Neural progenitor cell (in vitro differentiated cells): ENCODE results near the gene PSMG1. TPM values are rescaled to one million over a fixed set of nuclear protein-coding genes. Genes with fewer than 3 reads are reported as not detected.

ENCODE experiments used
- DNase-seq: peaks from one replicate; pipeline ENCODE4 v3.0.0-alpha.2; 2016; ENCODE audit warnings: low spot score
- H2AFZ ChIP-seq: fragments of 200-600 bp; sonication (generic); replicated peaks from 2 replicates; pipeline ENCODE4 v1.6.1; 2016; ENCODE audit warnings: antibody characterized with exemption
- H3F3A ChIP-seq: fragments of 200-600 bp; sonication (generic); 2 replicates; pipeline ENCODE4 v1.6.1; 2016; ENCODE audit warnings: antibody characterized with exemption, low read depth
- H3K27ac ChIP-seq: fragments of 200-600 bp; sonication (generic); 2 replicates; pipeline ENCODE4 v1.5.1; 2016; ENCODE audit warnings: mild to moderate bottlenecking
- H3K27me3 ChIP-seq: fragments of 200-600 bp; sonication (generic); 2 replicates; pipeline ENCODE4 v1.6.1; 2016; ENCODE audit warnings: mild to moderate bottlenecking, moderate library complexity
- H3K36me3 ChIP-seq: fragments of 200-600 bp; sonication (generic); 2 replicates; pipeline ENCODE4 v1.5.1; 2016
- H3K4me1 ChIP-seq: fragments of 200-600 bp; sonication (generic); 2 replicates; pipeline ENCODE4 v1.6.1; 2016; ENCODE audit warnings: mixed run types
- H3K4me2 ChIP-seq: fragments of 200-600 bp; sonication (generic); 2 replicates; pipeline ENCODE4 v1.6.1; 2016
- H3K4me3 ChIP-seq: fragments of 200-600 bp; sonication (generic); 2 replicates; pipeline ENCODE4 v1.5.1; 2016
- H3K79me2 ChIP-seq: fragments of 200-600 bp; sonication (generic); 2 replicates; pipeline ENCODE4 v1.6.1; 2016; ENCODE audit warnings: low read depth
- H3K9ac ChIP-seq: fragments of 200-600 bp; sonication (generic); 2 replicates; pipeline ENCODE4 v1.6.1; 2016
- H3K9me3 ChIP-seq: fragments of 200-600 bp; sonication (generic); 2 replicates; pipeline ENCODE4 v1.5.1; 2016; ENCODE audit warnings: low read depth
- H4K20me1 ChIP-seq: fragments of 200-600 bp; sonication (generic); 2 replicates; pipeline ENCODE4 v1.6.1; 2016; ENCODE audit warnings: low read depth
- H3K27ac Mint-ChIP-seq: 3 replicates; pipeline ENCODE4 v1.8.0; 2021; ENCODE audit warnings: mixed read lengths
- H3K27me3 Mint-ChIP-seq: 2 replicates; pipeline ENCODE4 v1.8.0; 2022; ENCODE audit warnings: low read depth, mild to moderate bottlenecking, inconsistent platforms, moderate library complexity, mixed read lengths; ENCODE audit not compliant: insufficient read depth
- H3K36me3 Mint-ChIP-seq: 3 replicates; pipeline ENCODE4 v1.8.0; 2021; ENCODE audit warnings: mixed read lengths
- H3K4me1 Mint-ChIP-seq: 3 replicates; pipeline ENCODE4 v1.8.0; 2021; ENCODE audit warnings: mixed read lengths
- H3K4me3 Mint-ChIP-seq: 3 replicates; pipeline ENCODE4 v1.8.0; 2021; ENCODE audit warnings: mild to moderate bottlenecking, moderate library complexity, mixed read lengths
- H3K9me3 Mint-ChIP-seq: 3 replicates; pipeline ENCODE4 v1.8.0; 2020; ENCODE audit warnings: mixed read lengths
- CTCF ChIP-seq: fragments of 200-600 bp; sonication (generic); IDR thresholded peaks from 2 replicates; pipeline ENCODE4 v1.5.1; 2017; ENCODE audit warnings: antibody characterized with exemption, mild to moderate bottlenecking
- EZH2 ChIP-seq: fragments of 200-600 bp; sonication (generic); IDR thresholded peaks from 2 replicates; pipeline ENCODE4 v1.6.1; 2017; ENCODE audit warnings: antibody characterized with exemption, mild to moderate bottlenecking, moderate library complexity
- EZH2phosphoT487 ChIP-seq: fragments of 200-600 bp; sonication (generic); IDR thresholded peaks from 2 replicates; pipeline ENCODE4 v1.6.1; 2017; ENCODE audit warnings: antibody characterized with exemption
- total RNA-seq: library from RNA; depleted of rRNA; stranded (reverse); fragments of >200 nt; gene quantifications from 2 replicates; pipeline ENCODE4 v1.2.3, GENCODE V29; 2015; ENCODE audit warnings: low replicate concordance

The PSMG1 gene
- total RNA-seq, 1 donor from 2014 or later: 37.5 TPM

- Mint-ChIP-seq H3K9me3 (peaks cover 4% of the 10 kb centered on the region), H3K4me3 (no peak overlapping the region), H3K27ac (no peak overlapping the region), H3K27me3 (peaks cover 5% of the 10 kb centered on the region), H3K4me1 (no peaks in the 10 kb centered on the region), H3K36me3 (no peaks in the 10 kb centered on the region)
- TF ChIP-seq EZH2 (no peak), EZH2phosphoT487 (no peak), CTCF (no peak)
- no peak overlapping the region for H3K27ac ChIP-seq
- no peak overlapping the region for H3K4me2 ChIP-seq
- no peaks in the 10 kb centered on the region for H3F3A ChIP-seq
- H3K79me2 ChIP-seq: no peaks in the 10 kb centered on the region
- no peaks in the 10 kb centered on the region for H3K36me3 ChIP-seq
- no peak overlapping the region for H2AFZ ChIP-seq
- no peak overlapping the region for H3K9ac ChIP-seq
- no peaks in the 10 kb centered on the region for H3K27me3 ChIP-seq
- no peaks in the 10 kb centered on the region for H3K4me1 ChIP-seq
- no peaks in the 10 kb centered on the region for H4K20me1 ChIP-seq
- no peak overlapping the region for H3K4me3 ChIP-seq
- no peak for DNase-seq
- H3K9me3 ChIP-seq: no peaks in the 10 kb centered on the region
Observed at GRCh38 chr21:39150316-39150715, 32.9 kb downstream of the PSMG1 start.

GRCh38 chr21:39149882-39150281 lies 33.4 kb downstream of the PSMG1 start:
- Mint-ChIP-seq H3K4me1 (no peaks in the 10 kb centered on the region), H3K9me3 (peaks cover 7% of the 10 kb centered on the region), H3K36me3 (no peaks in the 10 kb centered on the region), H3K4me3 (no peak overlapping the region), H3K27ac (no peak overlapping the region), H3K27me3 (peaks cover 5% of the 10 kb centered on the region)
- Histone ChIP-seq H3K9ac (no peak overlapping the region), H4K20me1 (no peaks in the 10 kb centered on the region), H3K27ac (no peak overlapping the region), H3K36me3 (no peaks in the 10 kb centered on the region), H3K79me2 (no peaks in the 10 kb centered on the region), H2AFZ (no peak overlapping the region), H3K4me3 (no peak overlapping the region), H3F3A (no peaks in the 10 kb centered on the region), H3K27me3 (no peaks in the 10 kb centered on the region), H3K4me1 (no peaks in the 10 kb centered on the region), H3K9me3 (no peaks in the 10 kb centered on the region), H3K4me2 (no peak overlapping the region)
- no peak for TF ChIP-seq CTCF
- no peak for TF ChIP-seq EZH2phosphoT487
- TF ChIP-seq EZH2: no peak
- DNase-seq: no peak

GRCh38 chr21:39148975-39149374 lies 34.3 kb downstream of the PSMG1 start:
- H3K9me3 ChIP-seq: no peaks in the 10 kb centered on the region
- no peaks in the 10 kb centered on the region for H4K20me1 ChIP-seq
- no peak overlapping the region for H3K4me3 ChIP-seq
- no peaks in the 10 kb centered on the region for H3K79me2 ChIP-seq
- H3K27me3 ChIP-seq: no peaks in the 10 kb centered on the region
- H3K4me1 Mint-ChIP-seq: no peaks in the 10 kb centered on the region
- H3K9ac ChIP-seq: no peak overlapping the region
- H3K27me3 Mint-ChIP-seq: peaks cover 5% of the 10 kb centered on the region
- no peak overlapping the region for H2AFZ ChIP-seq
- no peak overlapping the region for H3K4me2 ChIP-seq
- H3K36me3 Mint-ChIP-seq: no peaks in the 10 kb centered on the region
- no peak overlapping the region for H3K4me3 Mint-ChIP-seq
- H3F3A ChIP-seq: no peaks in the 10 kb centered on the region
- TF ChIP-seq EZH2 (no peak), EZH2phosphoT487 (no peak), CTCF (no peak)
- peaks cover 7% of the 10 kb centered on the region for H3K9me3 Mint-ChIP-seq
- no peaks in the 10 kb centered on the region for H3K4me1 ChIP-seq
- no peak overlapping the region for H3K27ac Mint-ChIP-seq
- no peak for DNase-seq
- H3K36me3 ChIP-seq: no peaks in the 10 kb centered on the region
- no peak overlapping the region for H3K27ac ChIP-seq
